Articular chondrocyte of knee joint (primary cell): Measurements from ENCODE around the gene ZNF19. TPM values are rescaled to one million over a fixed set of nuclear protein-coding genes. Genes with fewer than 3 reads are reported as not detected.

Experiments used
- total RNA-seq: library from RNA; depleted of rRNA; stranded (reverse); fragments of >200 nt; gene quantifications from 2 replicates; pipeline ENCODE4 v1.2.3, GENCODE V29; 2012

ZNF19 gene
- 4.9 and 6.4 TPM in 2 replicates for total RNA-seq

DNA sequence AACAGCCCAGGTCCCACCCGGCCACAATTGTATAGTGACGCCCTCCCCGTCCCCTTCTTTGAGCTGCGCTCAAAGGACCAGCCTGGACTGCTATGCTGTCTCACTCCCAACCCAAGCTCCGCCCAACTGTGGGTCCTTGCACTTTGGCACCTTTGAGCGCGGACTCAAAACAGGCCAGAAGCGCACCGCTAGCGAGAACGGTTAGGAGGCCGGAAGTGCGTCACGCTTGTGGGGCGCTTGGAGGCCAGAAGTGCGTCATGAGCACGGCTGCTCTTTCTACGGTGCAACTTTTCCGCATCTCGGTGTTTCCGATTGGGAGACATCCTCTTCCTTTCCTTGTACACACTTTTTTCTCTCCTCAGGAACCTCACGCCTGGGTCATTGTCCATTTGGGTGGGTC, at the start of gene ZNF19:
Gene ZNF19, minus strand, starts transcription at position 203 of the 400 bp plus-strand sequence. CDS start 7,210 bp downstream, outside the sequence.

GRCh38 chr16:71526111-71526631, 37.0 kb upstream of the ZNF19 start, which contains the start of gene CHST4:
Gene CHST4, plus strand, starts transcription at chr16:71526426. Its CDS starts 10,252 bp downstream, at chr16:71536678.

DNA sequence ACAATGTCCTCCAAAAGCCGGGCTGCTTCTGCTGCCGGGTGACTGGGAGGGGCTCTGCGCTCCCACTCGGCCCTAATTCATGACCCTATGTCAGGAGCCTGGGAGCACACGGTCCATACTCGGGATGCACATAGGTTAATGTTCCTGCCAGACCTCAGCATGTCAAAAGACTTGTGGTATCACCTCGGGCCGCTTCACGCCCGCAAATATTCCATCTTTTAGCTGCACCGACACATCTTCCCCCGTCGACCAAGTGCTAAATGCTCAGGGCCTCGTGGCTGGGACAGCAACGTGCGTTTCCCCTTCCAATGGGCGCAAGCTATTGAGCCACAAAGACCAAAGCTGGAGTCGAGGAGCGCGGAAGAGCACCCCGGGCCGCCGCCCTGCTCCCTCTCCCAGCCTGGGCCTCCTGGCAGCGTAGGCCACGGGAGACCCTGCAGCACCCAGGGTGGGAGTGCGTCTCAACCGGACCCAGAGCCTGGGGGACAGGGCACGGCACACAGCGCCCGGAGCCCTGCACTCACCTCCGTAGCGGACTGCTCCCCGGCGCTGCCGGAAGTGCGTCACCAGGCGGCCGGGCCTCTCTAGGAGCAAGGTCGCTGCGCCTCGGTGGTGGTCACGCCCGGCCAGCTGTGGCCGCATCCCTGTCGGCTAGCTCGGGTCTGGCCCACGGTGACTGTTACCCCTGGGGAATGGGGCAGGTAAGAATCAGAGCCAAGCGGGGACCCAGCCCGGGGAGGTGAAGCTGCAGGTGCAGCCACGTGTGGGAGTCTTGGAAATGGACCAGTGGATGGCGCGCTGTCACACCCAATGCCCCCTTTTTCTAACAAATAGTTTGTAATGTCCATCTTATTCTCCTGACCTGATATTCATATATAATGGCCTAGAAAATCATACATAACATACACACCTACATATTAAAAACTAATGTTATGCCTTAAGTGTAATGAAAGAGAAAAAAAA, 27.2 kb downstream of the ZNF19 start, which contains the start of gene ZNF23:
Gene ZNF23, minus strand, starts transcription at position 562 of the 963 bp plus-strand sequence. CDS start 5,451 bp downstream, outside the sequence.

GRCh38 chr16:71442051-71442440, 47.1 kb downstream of the ZNF19 start, which contains the start of gene TLE7:
Gene TLE7, minus strand, starts transcription at chr16:71442054. Its CDS starts 8,730 bp downstream, at chr16:71433324.

Other genes starting within 250 kb of the ZNF19 start
- gene CMTR2, start 199.9 kb downstream of the ZNF19 start, total RNA-seq = 42.7 and 45.3 TPM in 2 replicates
- 0.43 and 0.78 TPM in 2 replicates for gene CALB2, start 130.6 kb downstream of the ZNF19 start, total RNA-seq
- gene TLE7, start 47.3 kb downstream of the ZNF19 start, total RNA-seq = not detected in 2 replicates
- gene ZNF23, start 27.1 kb downstream of the ZNF19 start, total RNA-seq = 10.8 and 11.1 TPM in 2 replicates
- 0.22 and 0.26 TPM in 2 replicates for gene CHST4, start 37.1 kb upstream of the ZNF19 start, total RNA-seq
- not detected in 2 replicates for gene TAT, start 87.8 kb upstream of the ZNF19 start, total RNA-seq
- gene MARVELD3, start 136.9 kb upstream of the ZNF19 start, total RNA-seq = 0.11 TPM in 1 of 2 replicates, not detected in the other
- gene PHLPP2, start 235.4 kb upstream of the ZNF19 start, total RNA-seq = 13.5 and 14.2 TPM in 2 replicates